H1 (cell line): ENCODE results near the gene CSAD. TPM values are rescaled to one million over a fixed set of nuclear protein-coding genes. Genes with fewer than 3 reads are reported as not detected.

ENCODE experiments used
- CTCF ChIA-PET: fragments of 300-600 bp; sonication (Branson Sonifier 250); formaldehyde crosslinking; loops from one replicate; lab custom pipeline; 2021; ENCODE audit not compliant: partially characterized antibody; lab: Charles Lee
- POLR2A ChIA-PET: fragments of 300-600 bp; sonication (Branson Sonifier 250); formaldehyde crosslinking; loops from one replicate; lab custom pipeline; 2021; ENCODE audit warnings: inconsistent platforms; ENCODE audit not compliant: partially characterized antibody; lab: Charles Lee
- DNase-seq, 2 experiments: peaks; one replicate each; pipeline versions ENCODE4 v3.0.0 to v3.0.0-alpha.2; 2010 to 2022; ENCODE audit warnings: low spot score in 2 of 2, low read depth in 1 of 2, mixed read lengths in 1 of 2
- FAIRE-seq: peaks from 2 replicates; lab custom pipeline; 2011; peaks lifted over from hg19 to GRCh38; lab: Jason Lieb, UNC
- H2AFZ ChIP-seq: 2 replicates; pipeline ENCODE4 v1.8.1; 2012; ENCODE audit warnings: low read length, inconsistent platforms
- H2AK5ac ChIP-seq: 2 replicates; pipeline ENCODE4 v1.6.1; 2013; ENCODE audit warnings: low read depth, low read length
- H2BK120ac ChIP-seq: replicated peaks from 2 replicates; pipeline ENCODE3; 2013; ENCODE audit warnings: low read depth, low read length, inconsistent platforms
- H2BK12ac ChIP-seq: 2 replicates; pipeline ENCODE4 v1.6.1; 2013; ENCODE audit warnings: low read depth, low read length
- H2BK15ac ChIP-seq: 2 replicates; pipeline ENCODE4 v1.6.1; 2013; ENCODE audit warnings: low read length
- H2BK20ac ChIP-seq: 2 replicates; pipeline ENCODE4 v1.6.1; 2013; ENCODE audit warnings: low read length
- H2BK5ac ChIP-seq: 2 replicates; pipeline ENCODE4 v1.6.1; 2013; ENCODE audit warnings: low read depth, low read length
- H3K14ac ChIP-seq: 2 replicates; pipeline ENCODE4 v1.6.1; 2013; ENCODE audit warnings: inconsistent platforms; ENCODE audit not compliant: insufficient read length
- H3K18ac ChIP-seq: 2 replicates; pipeline ENCODE4 v1.6.1; 2013; ENCODE audit warnings: low read length; ENCODE audit errors: extremely low read depth
- H3K23ac ChIP-seq: 2 replicates; pipeline ENCODE4 v1.6.1; 2013; ENCODE audit warnings: inconsistent platforms; ENCODE audit not compliant: insufficient read length
- H3K23me2 ChIP-seq: 2 replicates; pipeline ENCODE4 v1.6.1; 2013; ENCODE audit warnings: low read depth, low read length
- H3K27ac ChIP-seq: 2 replicates; pipeline ENCODE4 v1.6.1; 2011; ENCODE audit warnings: low read depth, low read length, inconsistent platforms
- H3K27me3 ChIP-seq, 4 experiments: replicated peaks in 1 of 4; 1 replicate in 1 of 4; 2 replicates in 3 of 4; pipeline versions ENCODE4 v1.6.1 to v1.8.1; 2011 to 2013; ENCODE audit warnings: low read length in 3 of 4, mild to moderate bottlenecking in 3 of 4, inconsistent platforms in 2 of 4, mixed read lengths in 2 of 4, moderate library complexity in 1 of 4; ENCODE audit not compliant: control insufficient read depth in 3 of 4, insufficient read depth in 3 of 4; ENCODE audit errors: extremely low read depth in 1 of 4
- H3K36me3 ChIP-seq, 4 experiments: 2 replicates each; pipeline versions ENCODE4 v1.6.1 to v1.8.1; 2011 to 2013; ENCODE audit warnings: mild to moderate bottlenecking in 4 of 4, low read length in 3 of 4, moderate library complexity in 2 of 4, control low read depth in 1 of 4, inconsistent platforms in 1 of 4; ENCODE audit not compliant: insufficient read depth in 4 of 4, control insufficient read depth in 2 of 4
- H3K4ac ChIP-seq: replicated peaks from 2 replicates; pipeline ENCODE3; 2013; ENCODE audit warnings: low read length, low read depth, mixed read lengths, inconsistent platforms; ENCODE audit not compliant: insufficient read length
- H3K4me1 ChIP-seq, 4 experiments: replicated peaks in 1 of 4; 1 replicate in 1 of 4; 2 replicates in 3 of 4; pipeline versions ENCODE4 v1.6.1 to v1.8.1; 2011 to 2013; ENCODE audit warnings: low read length in 3 of 4, inconsistent platforms in 2 of 4, mixed read lengths in 1 of 4; ENCODE audit not compliant: insufficient read depth in 4 of 4, control insufficient read depth in 3 of 4
- H3K4me2 ChIP-seq, 2 experiments: 2 replicates each; pipeline versions ENCODE4 v1.6.1 to v1.8.1; 2011 to 2013; ENCODE audit warnings: low read depth in 2 of 2, low read length in 2 of 2, control low read depth in 1 of 2, inconsistent platforms in 1 of 2, mild to moderate bottlenecking in 1 of 2; ENCODE audit not compliant: insufficient read depth in 1 of 2
- H3K4me3 ChIP-seq, 4 experiments: fragments of 200-600, 300-600 bp in 1 of 4; sonication (generic), shearing (Covaris generic), sonication (Bioruptor Twin) in 1 of 4; 2 replicates each; pipeline versions ENCODE4 v1.5.1 to v1.8.1; 2011 to 2016; ENCODE audit warnings: low read length in 4 of 4, low read depth in 3 of 4, control low read depth in 2 of 4, inconsistent platforms in 2 of 4, mild to moderate bottlenecking in 2 of 4, mixed read lengths in 1 of 4, moderate library complexity in 1 of 4; ENCODE audit not compliant: insufficient read depth in 2 of 4; ENCODE audit errors: extremely low read depth in 1 of 4
- H3K56ac ChIP-seq: replicated peaks from 2 replicates; pipeline ENCODE3; 2013; ENCODE audit warnings: low read depth, mild to moderate bottlenecking, mixed read lengths, low read length, inconsistent platforms; ENCODE audit not compliant: insufficient read length
- H3K79me1 ChIP-seq: 2 replicates; pipeline ENCODE4 v1.6.1; 2013; ENCODE audit warnings: low read depth, low read length, control low read depth
- H3K79me2 ChIP-seq, 2 experiments: 2 replicates each; pipeline versions ENCODE4 v1.6.1 to v1.8.1; 2012 to 2013; ENCODE audit warnings: low read length in 2 of 2, mild to moderate bottlenecking in 2 of 2, inconsistent platforms in 1 of 2; ENCODE audit not compliant: insufficient read depth in 2 of 2, control insufficient read depth in 1 of 2
- H3K9ac ChIP-seq, 4 experiments: replicated peaks in 1 of 4; 1 replicate in 1 of 4; 2 replicates in 3 of 4; pipeline versions ENCODE4 v1.6.1 to v1.8.1; 2011 to 2013; ENCODE audit warnings: low read depth in 3 of 4, low read length in 3 of 4, control low read depth in 2 of 4, mild to moderate bottlenecking in 2 of 4, moderate library complexity in 2 of 4, inconsistent platforms in 1 of 4; ENCODE audit errors: extremely low read depth in 1 of 4
- H3K9me3 ChIP-seq, 2 experiments: 2 replicates each; pipeline versions ENCODE4 v1.6.1 to v1.8.1; 2012 to 2013; ENCODE audit warnings: mild to moderate bottlenecking in 2 of 2, moderate library complexity in 2 of 2, control low read depth in 1 of 2, inconsistent platforms in 1 of 2, low read depth in 1 of 2, low read length in 1 of 2, mixed read lengths in 1 of 2; ENCODE audit not compliant: insufficient read depth in 2 of 2
- H4K20me1 ChIP-seq, 2 experiments: replicated peaks in 1 of 2; 2 replicates each; pipeline versions ENCODE3 to v1.8.1; 2011 to 2013; ENCODE audit warnings: inconsistent platforms in 2 of 2, low read length in 2 of 2, mild to moderate bottlenecking in 1 of 2; ENCODE audit not compliant: insufficient read depth in 2 of 2, control insufficient read depth in 1 of 2
- H4K5ac ChIP-seq: 2 replicates; pipeline ENCODE4 v1.6.1; 2013; ENCODE audit warnings: low read length, low read depth, mixed read lengths, inconsistent platforms; ENCODE audit not compliant: insufficient read length
- H4K8ac ChIP-seq: 2 replicates; pipeline ENCODE4 v1.8.0; 2013; ENCODE audit warnings: mild to moderate bottlenecking, moderate library complexity, low read length, inconsistent platforms; ENCODE audit not compliant: insufficient read depth; ENCODE audit errors: extremely low read depth
- H4K91ac ChIP-seq: replicated peaks from 2 replicates; pipeline ENCODE3; 2013; ENCODE audit warnings: low read length, mixed read lengths, inconsistent platforms; ENCODE audit not compliant: insufficient read length
- ATF3 ChIP-seq: IDR thresholded peaks from 2 replicates; pipeline ENCODE4 v1.6.1; 2011; ENCODE audit warnings: low read depth, mild to moderate bottlenecking, low read length; ENCODE audit not compliant: insufficient read depth
- BACH1 ChIP-seq: IDR thresholded peaks from 2 replicates; pipeline ENCODE4 v1.6.1; 2012; ENCODE audit warnings: low read length, improper control_type of control experiment
- CREB1 ChIP-seq: IDR thresholded peaks from 2 replicates; pipeline ENCODE4 v1.6.1; 2012; ENCODE audit warnings: inconsistent platforms
- HDAC2 ChIP-seq, 2 experiments: fragments of 300-600 bp in 1 of 2; sonication (generic) in 1 of 2; IDR thresholded peaks; 2 replicates each; pipeline ENCODE4 v1.6.1; 2011 to 2012; ENCODE audit warnings: low read depth in 2 of 2, low read length in 2 of 2, mild to moderate bottlenecking in 2 of 2, moderate library complexity in 2 of 2, borderline replicate concordance in 1 of 2, inconsistent platforms in 1 of 2
- JUN ChIP-seq: IDR thresholded peaks from 2 replicates; pipeline ENCODE4 v1.6.1; 2011; ENCODE audit warnings: low read depth, mild to moderate bottlenecking, improper control_type of control experiment, low read length
- KDM4A ChIP-seq: IDR thresholded peaks from one replicate; pipeline ENCODE4 v1.7.1; 2012; ENCODE audit warnings: low read depth, mild to moderate bottlenecking, moderate library complexity, low read length, inconsistent platforms; ENCODE audit not compliant: severe bottlenecking
- POU5F1 ChIP-seq: IDR thresholded peaks from 2 replicates; pipeline ENCODE4 v1.6.1; 2011; ENCODE audit warnings: low read depth, mild to moderate bottlenecking, low read length, moderate library complexity
- RAD21 ChIP-seq, 2 experiments: IDR thresholded peaks in 1 of 2; conservative IDR thresholded peaks in 1 of 2; 2 replicates each; pipeline ENCODE4 v1.6.1; 2011; ENCODE audit warnings: low read depth in 2 of 2, low read length in 2 of 2, improper control_type of control experiment in 1 of 2, inconsistent platforms in 1 of 2, mild to moderate bottlenecking in 1 of 2, moderate library complexity in 1 of 2
- RXRA ChIP-seq: IDR thresholded peaks from 2 replicates; pipeline ENCODE4 v1.6.1; 2011; ENCODE audit warnings: low read depth, mild to moderate bottlenecking, low read length, moderate library complexity; ENCODE audit not compliant: insufficient read depth
- SP1 ChIP-seq: IDR thresholded peaks from 2 replicates; pipeline ENCODE4 v1.6.1; 2011; ENCODE audit warnings: low read depth, low read length
- TEAD4 ChIP-seq: IDR thresholded peaks from 2 replicates; pipeline ENCODE4 v1.6.1; 2012; ENCODE audit warnings: low read depth, low read length, inconsistent platforms, mixed read lengths
- WGBS, 2 experiments: shearing (Covaris generic) in 1 of 2; methylation state at CpG; one replicate each; pipeline versions ENCODE4 v1.1.6 to v1.1.7; 2013 to 2015; ENCODE audit warnings: low lambda C conversion rate in 2 of 2, mixed read lengths in 2 of 2, inconsistent platforms in 1 of 2, low coverage in 1 of 2, missing lambda C conversion rate in 1 of 2; ENCODE audit not compliant: insufficient replicate concordance in 2 of 2, insufficient coverage in 1 of 2, insufficient read length in 1 of 2; ENCODE audit errors: extremely low coverage in 1 of 2, missing lambda C conversion rate in 1 of 2; 5-methylcytosine and 5-hydroxymethylcytosine counted together
- polyA plus RNA-seq, 7 experiments: library from polyadenylated mRNA; depleted of rRNA in 3 of 7; stranded (reverse) in 5 of 7; unstranded in 2 of 7; fragments of >200 nt in 5 of 7; fragments of 200-250 nt in 2 of 7; gene quantifications; 1 replicate in 5 of 7; 2 replicates in 1 of 7; 4 replicates in 1 of 7; pipeline versions ENCODE4 v1.2.1 to v1.2.3, GENCODE V29; 2011 to 2013; ENCODE audit warnings: missing spikeins in 2 of 7, mixed read lengths in 2 of 7
- total RNA-seq: library from RNA; stranded (reverse); fragmentation: NEBNext Ultra II Directional; extraction: Animal tissue kit (Norgen Biotek cat#: 25700); gene quantifications from 2 replicates; pipeline ENCODE4 v1.2.1, GENCODE V29; 2021

Gene CSAD
- total and polyA plus RNA-seq, 2 of the 8 experiments (the other 6 are each of a cell fraction or from before 2014, with no cell fraction given): 8.8 to 11.3 TPM

DNA sequence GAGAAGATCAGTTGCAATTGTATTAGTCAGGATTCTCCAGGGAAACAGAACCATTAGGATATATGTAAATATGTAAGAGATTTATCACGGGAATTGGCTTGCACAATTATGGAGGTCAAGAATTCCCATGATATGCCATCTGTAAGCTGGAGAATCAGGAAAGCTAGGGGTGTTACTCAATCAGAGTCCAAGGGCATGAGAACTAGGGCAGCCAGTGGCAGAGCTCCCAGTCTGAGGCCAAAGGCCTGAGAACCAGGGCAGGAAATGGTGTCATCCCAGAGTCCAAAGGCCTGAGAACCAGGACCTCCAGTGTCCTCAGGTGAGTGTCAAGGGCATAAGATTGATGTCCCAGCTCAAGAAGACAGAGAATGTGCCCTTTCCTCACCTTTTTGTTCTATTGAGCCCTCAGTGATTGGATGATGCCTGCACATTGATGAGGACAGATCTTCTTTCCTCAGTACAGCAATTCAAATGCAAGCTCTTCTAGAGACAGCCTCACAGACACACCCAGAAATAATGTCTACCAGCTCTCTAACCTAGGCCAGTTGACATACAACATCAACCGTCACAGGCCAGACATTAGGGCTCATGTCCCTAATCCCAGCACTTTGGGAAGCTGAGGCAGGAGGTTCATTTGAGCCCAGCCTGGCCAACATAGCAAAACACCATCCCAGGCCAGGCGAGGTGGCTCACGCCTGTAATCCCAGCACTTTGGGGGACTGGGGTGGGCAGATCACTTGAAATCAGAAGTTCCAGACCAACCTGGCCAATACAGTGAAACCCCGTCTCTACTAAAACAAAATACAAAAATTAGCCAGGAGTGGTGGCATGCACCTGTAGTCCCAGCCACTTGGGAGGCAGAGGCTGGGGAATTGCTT lies 35.1 kb downstream of the CSAD start:
- WGBS, 2 experiments: 90% methylated on average over 5 of the region's 5 CpGs; no CpG with 5 or more reads in 1 of the 2 experiments
- Histone ChIP-seq H3K4ac (no peak overlapping the region), H3K23me2 (no peaks in the 10 kb centered on the region), H3K9me3 (peaks cover 0 to 4% of the 10 kb centered on the region in 2 experiments; a peak in 2 of 4 replicates), H3K23ac (no peak overlapping the region), H3K18ac (no peak overlapping the region), H2AK5ac (no peak overlapping the region), H4K91ac (no peak overlapping the region), H2BK20ac (no peak overlapping the region), H4K8ac (no peak overlapping the region), H4K5ac (no peak overlapping the region), H3K27ac (no peak overlapping the region), H3K27me3 (no peaks in the 10 kb centered on the region), H3K56ac (no peak overlapping the region), H3K14ac (no peak overlapping the region), H3K36me3 (no peaks in the 10 kb centered on the region), H2BK12ac (no peak overlapping the region), H3K79me2 (no peaks in the 10 kb centered on the region), H2AFZ (no peak overlapping the region), H3K4me2 (no peak overlapping the region), H2BK5ac (no peak overlapping the region), H3K79me1 (no peaks in the 10 kb centered on the region), H2BK120ac (no peak overlapping the region), H4K20me1 (no peaks in the 10 kb centered on the region), H3K4me3 (no peak overlapping the region), H3K4me1 (peaks cover 0 to 2% (median 0%) of the 10 kb centered on the region in 4 experiments; a peak in 2 of 7 replicates), H3K9ac (no peak overlapping the region), H2BK15ac (no peak overlapping the region)
- POLR2A ChIA-PET: no interaction called here
- FAIRE-seq (no peak), DNase-seq (no peak)
- CTCF ChIA-PET: interaction anchor here (0.7 to 2.0 kb wide), 3 partner anchors 10 to 373 kb away, joined by 3 to 10 read pairs (median 3); no protein-coding TSS in a partner anchor
- TF ChIP-seq POU5F1 (no peak), SP1 (no peak), TEAD4 (no peak), HDAC2 (IDR thresholded peaks at IDR 0.05; ENCODE audit: borderline replicate concordance in 1 of 2, low read depth in 2 of 2, low read length in 2 of 2) (no peak), KDM4A (no peak), BACH1 (no peak), ATF3 (no peak), RAD21 (IDR thresholded peaks at IDR 0.05 in 1 of 2, conservative IDR thresholded peaks at IDR 0.05 in 1 of 2; ENCODE audit: low read depth in 2 of 2, low read length in 2 of 2) (no peak), RXRA (no peak), JUN (no peak), CREB1 (no peak)
